Measurements from ENCODE around the gene ANKS3. TPM values are rescaled to one million over a fixed set of nuclear protein-coding genes. Genes with fewer than 3 reads are reported as not detected.

The ANKS3 gene
- total RNA-seq, 1 donor from 2014 or later = 28.6 TPM

GRCh38 chr16:4698321-4699045 lies 35.6 kb downstream of the ANKS3 start:
- Histone ChIP-seq H3K27me3 (ENCODE audit: control insufficient read depth, insufficient read depth, low read length) (no peaks in the 10 kb centered on the region), H3K4me3 (ENCODE audit: low read depth, low read length) (no peak overlapping the region), H3K36me3 (ENCODE audit: control insufficient read depth, insufficient read depth, low read length) (no peaks in the 10 kb centered on the region)
- no peak for TF ChIP-seq CTCF (IDR thresholded peaks at IDR 0.05; ENCODE audit: insufficient read depth, low read length, poor library complexity, severe bottlenecking)
- DNase-seq (ENCODE audit: low read depth) = no peak

- no peak overlapping the region for H3K4me3 ChIP-seq (ENCODE audit: low read depth, low read length)
- no peaks in the 10 kb centered on the region for H3K36me3 ChIP-seq (ENCODE audit: control insufficient read depth, insufficient read depth, low read length)
- no peaks in the 10 kb centered on the region for H3K27me3 ChIP-seq (ENCODE audit: control insufficient read depth, insufficient read depth, low read length)
- no peak for TF ChIP-seq CTCF (IDR thresholded peaks at IDR 0.05; ENCODE audit: insufficient read depth, low read length, poor library complexity, severe bottlenecking)
- DNase-seq (ENCODE audit: low read depth) = no peak
Observed at GRCh38 chr16:4697848-4698291, 36.2 kb downstream of the ANKS3 start.

DNA sequence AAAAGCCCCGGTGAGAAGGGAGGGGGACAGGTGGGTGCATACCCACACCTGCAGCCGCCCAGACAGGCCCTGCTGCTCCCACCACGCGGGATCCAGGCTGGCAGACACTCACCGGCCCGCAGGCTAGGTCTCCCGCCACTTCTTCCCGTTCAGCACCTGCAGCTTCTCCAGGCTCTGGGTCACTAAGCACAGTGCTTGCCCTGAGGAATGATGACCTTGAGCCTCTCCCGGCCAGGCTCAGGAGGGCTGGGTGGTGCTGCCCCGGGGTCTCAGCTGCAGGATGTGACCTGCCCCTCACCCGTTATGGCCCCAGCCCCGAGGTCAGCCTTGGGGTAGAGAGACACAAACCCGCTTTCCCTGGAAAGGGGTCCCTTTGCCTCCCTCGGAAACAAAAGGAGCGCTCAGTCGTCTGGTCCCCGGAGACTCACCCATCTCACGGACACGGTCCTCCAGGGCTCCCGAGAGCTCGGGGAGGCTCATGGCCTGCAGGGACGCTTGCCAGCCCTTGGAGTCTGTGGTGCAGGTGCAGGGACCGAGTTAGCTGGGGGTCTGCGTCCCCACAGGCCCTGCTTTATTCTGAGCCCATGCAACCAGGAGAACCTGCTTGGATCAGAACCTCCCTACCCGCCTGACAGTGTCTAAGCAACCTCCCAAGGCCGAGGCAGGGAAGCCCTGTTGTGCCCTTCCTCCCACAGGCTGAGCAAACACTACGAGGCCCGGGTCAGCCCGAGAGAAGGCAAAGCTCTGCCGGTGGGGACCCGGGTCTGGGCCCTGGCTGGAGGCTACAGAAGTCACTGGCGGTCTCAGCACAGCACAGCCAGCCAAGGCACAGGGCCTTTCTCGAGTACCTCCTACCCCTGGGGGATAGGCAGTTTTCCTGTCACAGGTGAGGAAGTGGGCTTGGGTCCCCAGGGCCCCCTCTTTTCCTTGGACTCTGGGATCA lies 36.9 kb downstream of the ANKS3 start:
- no peak overlapping the region for H3K4me3 ChIP-seq (ENCODE audit: low read depth, low read length)
- H3K27me3 ChIP-seq (ENCODE audit: control insufficient read depth, insufficient read depth, low read length) = no peaks in the 10 kb centered on the region
- no peaks in the 10 kb centered on the region for H3K36me3 ChIP-seq (ENCODE audit: control insufficient read depth, insufficient read depth, low read length)
- DNase-seq (ENCODE audit: low read depth) = no peak
- TF ChIP-seq CTCF (IDR thresholded peaks at IDR 0.05; ENCODE audit: insufficient read depth, low read length, poor library complexity, severe bottlenecking) = no peak

- H3K27me3 ChIP-seq (ENCODE audit: control insufficient read depth, insufficient read depth, low read length) = no peaks in the 10 kb centered on the region
- no peaks in the 10 kb centered on the region for H3K36me3 ChIP-seq (ENCODE audit: control insufficient read depth, insufficient read depth, low read length)
- no peak overlapping the region for H3K4me3 ChIP-seq (ENCODE audit: low read depth, low read length)
- no peak for TF ChIP-seq CTCF (IDR thresholded peaks at IDR 0.05; ENCODE audit: insufficient read depth, low read length, poor library complexity, severe bottlenecking)
- DNase-seq (ENCODE audit: low read depth) = no peak
Observed at GRCh38 chr16:4696172-4696904, 37.7 kb downstream of the ANKS3 start.

GRCh38 chr16:4695473-4696171 lies 38.4 kb downstream of the ANKS3 start:
- no peak for DNase-seq (ENCODE audit: low read depth)
- H3K27me3 ChIP-seq (ENCODE audit: control insufficient read depth, insufficient read depth, low read length) = no peaks in the 10 kb centered on the region
- H3K36me3 ChIP-seq (ENCODE audit: control insufficient read depth, insufficient read depth, low read length) = no peaks in the 10 kb centered on the region
- H3K4me3 ChIP-seq (ENCODE audit: low read depth, low read length) = no peak overlapping the region
- TF ChIP-seq CTCF (IDR thresholded peaks at IDR 0.05; ENCODE audit: insufficient read depth, low read length, poor library complexity, severe bottlenecking) = no peak

Data from kidney epithelial cell (primary cell).